Kidney glomerular epithelial cell (primary cell): ENCODE data around the gene MOCS1.

ENCODE experiments used
- DNase-seq: peaks from one replicate; lab custom pipeline; 2025; lab: John Stamatoyannopoulos, UW

MOCS1 gene

GRCh38 chr6:39948199-39948791 lies 14.0 kb upstream of the MOCS1 start:
- no peak for DNase-seq

- DNase-seq, result no peak
Observed at GRCh38 chr6:39947611-39948068, 13.4 kb upstream of the MOCS1 start.

- no peak for DNase-seq
Observed at GRCh38 chr6:39945626-39946025, 11.4 kb upstream of the MOCS1 start.

GRCh38 chr6:39942903-39943580 lies 8.8 kb upstream of the MOCS1 start:
- DNase-seq, result no peak

GRCh38 chr6:39941820-39942219 lies 7.6 kb upstream of the MOCS1 start:
- DNase-seq, result no peak

- no peak for DNase-seq
Observed at GRCh38 chr6:39941138-39941537, 6.9 kb upstream of the MOCS1 start.

- no peak for DNase-seq
Observed at GRCh38 chr6:39938773-39939654, 4.8 kb upstream of the MOCS1 start.

GRCh38 chr6:39937686-39938333 lies 3.5 kb upstream of the MOCS1 start:
- DNase-seq, result no peak

- no peak for DNase-seq
Observed at GRCh38 chr6:39936857-39937256, 2.6 kb upstream of the MOCS1 start.

- DNase-seq, result no peak
Observed at GRCh38 chr6:39935241-39935640, 979 bp upstream of the MOCS1 start.

GRCh38 chr6:39933669-39934130 lies 562 bp downstream of the MOCS1 start:
- DNase-seq, result no peak

GRCh38 chr6:39932386-39932910 lies 1.8 kb downstream of the MOCS1 start:
- no peak for DNase-seq

- no peak for DNase-seq
Observed at GRCh38 chr6:39931607-39932006, 2.7 kb downstream of the MOCS1 start.

- DNase-seq, result no peak
Observed at GRCh38 chr6:39930540-39930939, 3.7 kb downstream of the MOCS1 start.

- DNase-seq, result no peak
Observed at GRCh38 chr6:39929733-39930461, 4.4 kb downstream of the MOCS1 start.

- DNase-seq, result no peak
Observed at GRCh38 chr6:39929039-39929732, 5.1 kb downstream of the MOCS1 start.

- peak; percentile 28 for DNase-seq
Observed at GRCh38 chr6:39927159-39927558, 7.1 kb downstream of the MOCS1 start.

GRCh38 chr6:39926668-39927067 lies 7.6 kb downstream of the MOCS1 start:
- no peak for DNase-seq

- no peak for DNase-seq
Observed at GRCh38 chr6:39925931-39926290, 8.4 kb downstream of the MOCS1 start.

GRCh38 chr6:39925191-39925930 lies 8.9 kb downstream of the MOCS1 start:
- DNase-seq, result no peak
